Measurements from ENCODE around the gene TGM2. TPM values are rescaled to one million over a fixed set of nuclear protein-coding genes. Genes with fewer than 3 reads are reported as not detected.
A peak's percentile ranks its signal among the peaks of the same experiment; 100 is the strongest.

TGM2 gene
- total and polyA plus RNA-seq, 9 of the 15 experiments (the other 6 are each of a cell fraction or from before 2014, with no cell fraction given), result 5.5 to 78.5 (median 37.6) TPM

DNA sequence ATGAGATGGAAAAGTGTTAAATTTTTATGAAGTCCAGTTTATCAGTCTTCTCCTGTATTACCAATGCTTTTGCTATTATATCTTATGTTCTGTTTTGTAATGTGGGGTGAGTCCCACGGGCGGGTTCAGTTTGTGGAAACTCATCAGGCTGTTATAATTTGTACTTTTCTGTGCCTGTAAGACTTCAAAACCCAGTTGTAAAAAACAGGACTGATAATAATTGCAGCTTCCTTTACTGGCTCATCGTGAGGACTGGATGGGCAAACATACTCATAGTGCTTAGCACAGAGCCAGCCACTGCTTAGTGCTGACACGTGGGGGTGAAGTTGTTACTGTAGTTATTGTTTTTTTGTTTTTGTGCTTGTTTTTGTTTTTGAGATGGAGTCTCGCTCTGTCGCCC lies 45.6 kb downstream of the TGM2 start (continued):
- TF ChIP-seq GATA2 (CRISPR knock-in tag; IDR thresholded peaks at IDR 0.05) (no peak), GATAD2B (IDR thresholded peaks at IDR 0.05; ENCODE audit: borderline replicate concordance) (no peak), ZNF197 (CRISPR knock-in tag; IDR thresholded peaks at IDR 0.05; ENCODE audit: low read depth) (no peak), ILK (tag; IDR thresholded peaks at IDR 0.05; ENCODE audit: borderline replicate concordance, low read depth) (no peak), LCOR (CRISPR knock-in tag; IDR thresholded peaks at IDR 0.05) (no peak), CEBPG (CRISPR knock-in tag; IDR thresholded peaks at IDR 0.05) (no peak), CEBPG (tag; conservative IDR thresholded peaks at IDR 0.05 in 1 of 2, IDR thresholded peaks at IDR 0.05 in 1 of 2) (no peak), ZNF586 (CRISPR knock-in tag; conservative IDR thresholded peaks at IDR 0.05) (no peak)

DNA sequence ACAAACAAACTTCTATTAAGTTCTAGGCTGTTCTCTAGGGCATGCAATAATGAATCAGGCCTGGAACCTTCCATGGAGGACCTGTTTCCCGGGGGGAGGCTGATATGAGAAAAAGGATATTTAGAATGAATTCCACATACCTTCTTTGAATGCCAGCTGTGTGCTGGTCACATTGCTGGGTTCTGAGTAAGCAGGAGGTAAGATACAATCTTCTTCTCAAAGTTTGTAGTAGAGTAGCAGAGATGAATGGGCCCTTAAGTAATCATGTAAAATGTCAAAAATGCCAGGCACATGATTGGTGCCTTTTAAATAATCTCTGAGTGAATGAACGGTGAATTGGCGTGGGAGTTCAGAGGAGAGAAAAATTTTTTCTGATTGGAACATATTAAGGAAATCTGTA lies 47.4 kb downstream of the TGM2 start:
- CTCF ChIA-PET (ENCODE audit: low intra/inter-chr PET ratio), result no interaction called here
- TF ChIP-seq FOSL1 (tag; conservative IDR thresholded peaks at IDR 0.05) (peak; percentile 47; the same call in 1 of the 2 replicates), HMG20A (CRISPR knock-in tag; conservative IDR thresholded peaks at IDR 0.05) (no peak), MEIS2 (IDR thresholded peaks at IDR 0.05; ENCODE audit: partially characterized antibody) (peak; percentile 31), DPF2 (IDR thresholded peaks at IDR 0.05) (0 out of 2 replicates have a peak, but pooled peaks have one; percentile 22), ILK (tag; IDR thresholded peaks at IDR 0.05; ENCODE audit: borderline replicate concordance, low read depth) (no peak), PHB (CRISPR knock-in tag; IDR thresholded peaks at IDR 0.05) (no peak)
- TF ChIP-seq, protein P1, sequence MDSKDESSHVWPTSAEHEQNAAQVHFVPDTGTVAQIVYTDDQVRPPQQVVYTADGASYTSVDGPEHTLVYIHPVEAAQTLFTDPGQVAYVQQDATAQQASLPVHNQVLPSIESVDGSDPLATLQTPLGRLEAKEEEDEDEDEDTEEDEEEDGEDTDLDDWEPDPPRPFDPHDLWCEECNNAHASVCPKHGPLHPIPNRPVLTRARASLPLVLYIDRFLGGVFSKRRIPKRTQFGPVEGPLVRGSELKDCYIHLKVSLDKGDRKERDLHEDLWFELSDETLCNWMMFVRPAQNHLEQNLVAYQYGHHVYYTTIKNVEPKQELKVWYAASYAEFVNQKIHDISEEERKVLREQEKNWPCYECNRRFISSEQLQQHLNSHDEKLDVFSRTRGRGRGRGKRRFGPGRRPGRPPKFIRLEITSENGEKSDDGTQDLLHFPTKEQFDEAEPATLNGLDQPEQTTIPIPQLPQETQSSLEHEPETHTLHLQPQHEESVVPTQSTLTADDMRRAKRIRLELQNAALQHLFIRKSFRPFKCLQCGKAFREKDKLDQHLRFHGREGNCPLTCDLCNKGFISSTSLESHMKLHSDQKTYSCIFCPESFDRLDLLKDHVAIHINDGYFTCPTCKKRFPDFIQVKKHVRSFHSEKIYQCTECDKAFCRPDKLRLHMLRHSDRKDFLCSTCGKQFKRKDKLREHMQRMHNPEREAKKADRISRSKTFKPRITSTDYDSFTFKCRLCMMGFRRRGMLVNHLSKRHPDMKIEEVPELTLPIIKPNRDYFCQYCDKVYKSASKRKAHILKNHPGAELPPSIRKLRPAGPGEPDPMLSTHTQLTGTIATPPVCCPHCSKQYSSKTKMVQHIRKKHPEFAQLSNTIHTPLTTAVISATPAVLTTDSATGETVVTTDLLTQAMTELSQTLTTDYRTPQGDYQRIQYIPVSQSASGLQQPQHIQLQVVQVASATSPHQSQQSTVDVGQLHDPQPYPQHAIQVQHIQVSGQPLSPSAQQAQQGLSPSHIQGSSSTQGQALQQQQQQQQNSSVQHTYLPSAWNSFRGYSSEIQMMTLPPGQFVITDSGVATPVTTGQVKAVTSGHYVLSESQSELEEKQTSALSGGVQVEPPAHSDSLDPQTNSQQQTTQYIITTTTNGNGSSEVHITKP (IDR thresholded peaks at IDR 0.05; ENCODE audit: partially characterized antibody), result peak; percentile 64
- Histone ChIP-seq H3K27me3 (ENCODE audit: control insufficient read depth in 2 of 2, insufficient read depth in 2 of 2, low read length in 2 of 2) (no peaks in the 10 kb centered on the region), H3K9me1 (ENCODE audit: control insufficient read depth, insufficient read depth, low read length) (no peaks in the 10 kb centered on the region), H2AFZ (ENCODE audit: low read depth, low read length) (no peak overlapping the region), H3K4me3 (no peak overlapping the region), H3K9me3 (replicated peaks; ENCODE audit: control insufficient read depth, insufficient read depth, low read depth, low read length) (no peaks in the 10 kb centered on the region), H4K20me1 (replicated peaks; ENCODE audit: control insufficient read depth, insufficient read depth, low read length) (no peaks in the 10 kb centered on the region), H3K79me2 (ENCODE audit: control insufficient read depth, insufficient read depth, low read length) (no peaks in the 10 kb centered on the region), H3K4me2 (ENCODE audit: insufficient read depth, low read length) (no peak overlapping the region), H3K9ac (ENCODE audit: insufficient read depth in 1 of 2, low read depth in 2 of 2, low read length in 2 of 2) (no peak overlapping the region), H3K27ac (ENCODE audit: extremely low read depth, low read depth, low read length) (no peak overlapping the region), H3K36me3 (ENCODE audit: control insufficient read depth, insufficient read depth, low read length) (no peaks in the 10 kb centered on the region), H3K4me1 (replicated peaks in 1 of 2; ENCODE audit: control insufficient read depth in 2 of 2, insufficient read depth in 2 of 2, low read length in 2 of 2) (peaks cover 24 to 30% of the 10 kb centered on the region in 2 experiments)
- FAIRE-seq (no peak), ATAC-seq (no peak), DNase-seq (ENCODE audit: extremely low read depth in 1 of 4, low spot score in 3 of 4) (no peak)
- in situ Hi-C loops (cut with MboI), result no loop called here
- intact Hi-C loops (cut with micrococcal nuclease), result no loop called here
- POLR2A ChIA-PET, result no interaction called here
- BruUV-seq (replicated peaks), result no TSS peak
- WGBS (ENCODE audit: insufficient coverage, low coverage, missing lambda C conversion rate), result 37% methylated on average over 3 of the region's 3 CpGs
